GM21717 (cell line): ENCODE data around the gene KIAA1217.

Source experiments
- ATAC-seq: cut with Tn5 transposase; IDR thresholded peaks from one replicate; pipeline ENCODE4 v1.9.1; 2021; ENCODE audit warnings: mild to moderate bottlenecking, moderate library complexity; ENCODE audit not compliant: unreplicated experiment

Gene KIAA1217

GRCh38 chr10:24279166-24279565 lies 70.2 kb downstream of the KIAA1217 start:
- ATAC-seq, result no peak

GRCh38 chr10:24287559-24288195 lies 78.7 kb downstream of the KIAA1217 start:
- no peak for ATAC-seq

DNA sequence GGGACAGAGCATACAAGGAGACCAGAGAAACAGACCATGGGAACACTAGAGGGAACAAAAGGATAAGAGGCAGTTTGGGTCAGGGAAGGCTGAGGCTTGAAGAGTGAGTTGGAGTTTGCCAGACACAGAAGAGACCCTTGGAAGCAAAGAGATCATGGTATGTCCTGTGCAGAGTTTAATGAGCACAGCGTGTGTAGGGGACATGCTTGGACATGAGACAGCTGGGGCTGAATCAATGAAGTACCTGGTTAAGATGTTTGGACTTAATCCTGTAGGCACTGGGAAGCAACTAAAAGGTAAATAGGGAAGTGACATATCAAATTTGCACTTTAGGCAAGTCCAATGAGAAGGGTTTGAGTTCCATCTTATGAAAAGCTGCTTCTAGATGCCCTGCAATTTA lies 79.6 kb downstream of the KIAA1217 start:
- no peak for ATAC-seq

DNA sequence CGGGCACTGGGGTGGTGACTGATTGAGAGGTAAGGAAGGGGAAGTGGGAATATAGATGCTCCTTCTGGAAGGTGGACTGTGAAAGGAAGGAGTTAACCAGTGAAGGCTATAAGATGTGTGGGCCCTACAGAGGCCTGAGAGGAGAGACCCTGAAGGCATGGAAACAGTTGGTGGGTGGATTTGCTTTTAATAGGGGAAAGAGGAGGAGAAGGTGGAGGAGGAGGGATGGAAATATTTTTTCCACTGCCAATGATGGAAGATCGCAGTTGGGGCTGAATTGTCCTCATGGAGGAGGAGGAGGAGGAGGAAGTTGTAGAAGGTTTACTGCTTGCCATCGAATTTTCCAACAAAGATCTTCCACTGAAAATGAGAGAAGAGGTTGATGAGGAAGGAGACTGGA lies 80.3 kb downstream of the KIAA1217 start:
- ATAC-seq, result no peak

DNA sequence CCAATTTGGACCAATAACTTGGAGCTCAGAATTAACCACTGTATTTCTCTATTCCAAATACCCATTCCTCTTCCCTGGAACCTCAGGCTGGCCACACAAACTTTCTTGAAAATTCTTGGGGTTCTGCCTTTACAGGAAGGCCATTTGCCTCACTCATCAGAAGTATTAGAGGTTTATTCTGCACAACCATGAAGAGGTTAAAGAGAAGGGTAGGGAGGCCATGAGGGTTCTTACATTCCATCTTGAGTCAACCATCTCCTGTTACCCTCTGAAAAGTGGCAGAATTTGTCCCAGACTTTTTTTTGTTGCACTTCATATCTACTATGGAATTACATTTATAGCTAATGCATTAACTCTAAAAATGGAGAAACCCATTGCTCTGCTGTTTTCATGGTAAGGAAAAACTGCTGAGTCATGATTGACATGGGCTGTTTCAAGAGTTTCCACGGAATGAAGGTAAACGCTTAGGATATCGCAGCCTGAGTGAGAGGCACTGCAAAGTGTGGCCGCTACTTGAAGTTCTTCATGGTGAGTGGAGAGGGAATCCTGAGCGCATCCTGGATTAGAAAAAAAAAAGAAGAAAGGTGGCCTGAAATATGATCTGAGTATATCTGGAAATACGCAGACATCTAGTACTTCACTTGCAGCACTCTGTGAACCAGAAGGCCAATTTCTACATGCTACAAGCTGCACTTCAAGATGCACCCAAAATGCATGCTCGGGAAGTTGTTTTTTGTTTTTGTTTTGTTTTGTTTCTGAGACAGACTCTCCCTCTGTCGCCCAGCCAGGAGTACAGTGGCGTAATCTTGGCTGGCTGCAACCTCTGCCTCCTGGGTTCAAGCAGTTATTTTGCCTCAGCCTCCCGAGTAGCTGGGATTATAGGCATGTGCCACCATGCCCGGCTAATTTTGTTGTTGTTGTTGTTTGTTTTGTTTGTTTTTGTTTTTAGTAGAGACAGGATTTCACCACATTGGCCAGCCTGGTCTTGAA lies 83.7 kb downstream of the KIAA1217 start:
- no peak for ATAC-seq

- no peak for ATAC-seq
These were observed 90.8 kb downstream of the KIAA1217 start for GRCh38 chr10:24299578-24300260.

DNA sequence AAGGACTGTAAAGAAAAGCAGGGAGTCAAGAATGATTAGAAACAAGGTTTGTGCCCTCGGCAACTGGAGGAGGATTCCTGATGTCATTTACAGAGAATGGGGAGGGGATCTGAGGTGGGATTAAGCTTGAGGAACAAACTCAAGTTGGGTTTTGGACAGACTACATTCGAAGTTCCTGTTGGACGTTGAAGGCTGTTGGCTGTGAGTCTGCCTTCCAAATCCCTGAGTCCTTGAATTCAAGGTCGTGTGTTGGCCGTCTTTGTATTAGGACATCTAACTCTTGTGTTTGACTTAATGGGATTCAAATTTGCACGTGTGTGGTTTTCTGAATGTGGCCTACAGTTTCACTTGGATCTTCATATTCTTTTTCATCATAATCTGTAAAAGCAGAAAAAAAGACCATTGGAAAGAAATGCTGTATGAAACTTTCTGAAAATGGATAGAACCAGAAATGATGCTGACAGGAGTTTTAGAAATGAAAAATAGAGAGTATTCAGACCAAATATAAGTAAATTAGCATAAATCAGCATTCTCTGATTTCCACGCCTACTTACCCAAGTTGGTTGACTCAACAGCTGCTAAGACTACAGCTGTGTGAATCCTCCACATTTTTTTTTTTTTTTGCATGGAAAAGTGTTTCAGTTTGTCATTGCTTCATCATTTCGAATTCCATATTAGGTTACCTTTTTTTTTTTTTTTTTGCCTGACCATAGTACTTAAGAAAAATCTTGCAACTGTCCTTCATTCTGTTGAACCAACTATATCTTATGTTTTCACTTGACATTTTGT lies 94.8 kb downstream of the KIAA1217 start:
- ATAC-seq, result no peak

- no peak for ATAC-seq
These were observed 96.9 kb downstream of the KIAA1217 start for GRCh38 chr10:24305551-24306506.

GRCh38 chr10:24306507-24306875 lies 97.6 kb downstream of the KIAA1217 start:
- ATAC-seq, result no peak

DNA sequence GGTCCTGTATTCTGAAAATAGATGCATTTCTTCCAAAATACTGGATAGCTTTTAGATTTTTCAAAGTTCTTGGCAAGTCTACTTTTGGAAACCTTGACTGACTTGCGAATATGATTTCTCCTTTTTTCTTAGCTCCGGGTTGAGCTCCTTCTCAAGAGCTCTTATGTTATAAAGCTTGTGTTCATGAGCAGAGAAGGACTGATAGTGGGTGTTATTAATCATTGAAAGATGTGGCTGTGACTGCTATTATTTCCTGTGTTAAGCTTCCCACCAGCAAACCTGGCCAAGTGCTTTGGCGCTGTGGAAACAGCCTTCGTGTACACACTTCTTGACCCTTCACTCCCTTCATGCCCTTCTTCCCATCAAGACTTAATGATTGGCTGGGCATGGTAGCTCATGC lies 98.2 kb downstream of the KIAA1217 start:
- no peak for ATAC-seq

GRCh38 chr10:24307696-24308485 lies 99.0 kb downstream of the KIAA1217 start:
- no peak for ATAC-seq

DNA sequence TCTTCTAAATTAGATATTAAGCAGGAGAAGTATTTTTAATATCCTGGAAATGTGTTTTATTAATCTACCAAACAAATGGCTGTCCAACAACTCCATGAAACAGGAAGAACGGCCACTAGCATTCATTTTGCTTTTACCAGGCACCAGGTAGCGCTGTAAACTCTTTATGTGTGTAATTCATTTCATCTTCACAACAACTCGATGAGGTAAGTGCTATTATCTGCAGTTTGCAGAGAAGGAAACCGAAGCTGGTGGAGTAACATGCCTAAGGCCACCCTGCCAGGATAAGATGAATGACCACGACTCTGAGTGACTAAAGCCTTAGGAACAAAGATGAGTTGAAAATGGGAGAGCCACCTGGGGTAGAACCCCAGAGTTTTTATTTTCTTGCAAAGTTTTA lies 101.2 kb downstream of the KIAA1217 start:
- no peak for ATAC-seq

DNA sequence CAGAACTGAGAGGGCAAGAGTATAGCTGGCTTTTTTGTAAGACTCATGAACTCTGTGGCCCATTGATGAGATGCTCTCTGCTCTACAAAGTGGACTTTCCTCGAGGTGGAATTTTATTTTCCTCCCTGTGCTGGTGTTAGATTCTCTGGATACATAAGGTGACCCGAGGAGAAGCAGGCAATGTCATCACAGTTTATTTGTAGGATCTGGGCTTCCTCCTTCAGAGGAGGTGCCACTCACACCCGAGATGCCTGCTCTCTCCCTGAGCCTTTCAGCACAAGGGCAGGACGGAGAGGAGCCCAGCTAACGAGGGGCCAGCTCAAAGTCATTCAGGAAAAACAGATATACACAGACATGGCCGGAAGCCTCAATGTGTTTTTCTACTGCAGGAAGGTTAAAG lies 103.0 kb downstream of the KIAA1217 start:
- ATAC-seq, result no peak

DNA sequence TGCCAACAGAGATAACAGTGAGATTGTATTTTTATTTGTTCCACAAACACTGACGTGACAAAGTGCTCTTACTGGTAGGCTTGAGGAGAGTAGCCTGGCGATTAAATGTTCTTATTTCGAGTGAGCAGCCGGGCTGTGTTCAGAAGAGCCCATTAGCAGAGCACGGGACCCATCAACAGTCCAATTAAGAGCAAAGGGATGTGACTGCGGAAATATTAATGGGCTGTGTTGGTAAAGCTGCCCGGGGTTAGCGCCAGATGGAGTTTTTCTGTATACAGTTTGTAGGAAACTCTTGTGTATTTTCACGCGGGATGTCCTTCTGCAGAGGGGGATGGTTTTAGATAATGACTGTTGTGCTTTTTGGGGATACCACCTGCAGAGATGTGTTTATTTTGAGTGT lies 104.3 kb downstream of the KIAA1217 start:
- ATAC-seq, result no peak

DNA sequence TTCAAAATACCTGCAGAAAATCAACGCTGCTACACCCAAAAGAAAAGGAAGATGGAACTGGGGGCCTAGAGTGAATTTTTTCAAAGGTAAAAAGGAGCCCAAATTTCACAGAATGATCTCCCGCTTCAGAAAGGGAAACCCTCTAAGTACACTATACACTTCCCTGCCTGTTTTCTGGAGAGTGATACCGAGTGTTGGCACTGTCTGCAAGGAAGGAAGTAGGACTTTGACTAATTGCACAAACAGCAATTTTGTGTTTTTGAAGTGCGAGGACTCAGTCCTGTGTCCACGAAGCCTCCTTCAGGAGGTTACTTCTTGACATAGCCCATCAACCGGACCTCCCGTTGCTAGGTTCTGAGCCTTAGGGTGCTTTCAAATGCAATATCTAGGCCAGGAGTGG lies 106.3 kb downstream of the KIAA1217 start:
- no peak for ATAC-seq

DNA sequence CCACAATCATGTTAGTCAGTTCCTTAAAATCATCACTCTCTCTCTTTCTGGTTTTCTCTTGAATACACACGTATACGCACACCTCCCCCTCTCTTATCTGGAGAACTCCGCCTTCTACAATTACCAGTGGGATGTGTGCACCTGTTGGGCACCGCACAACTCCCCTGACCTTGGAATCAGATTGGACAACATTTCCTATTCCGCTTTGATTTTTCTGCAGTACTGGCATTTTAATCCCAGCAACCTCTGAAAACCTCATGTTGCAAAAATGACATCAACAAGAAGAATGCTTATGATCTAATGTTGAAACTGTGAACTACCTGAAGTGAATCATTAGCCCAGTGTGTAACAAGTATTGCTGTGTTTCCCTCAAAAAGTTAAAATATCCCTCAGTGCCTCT lies 109.6 kb downstream of the KIAA1217 start:
- ATAC-seq, result no peak

DNA sequence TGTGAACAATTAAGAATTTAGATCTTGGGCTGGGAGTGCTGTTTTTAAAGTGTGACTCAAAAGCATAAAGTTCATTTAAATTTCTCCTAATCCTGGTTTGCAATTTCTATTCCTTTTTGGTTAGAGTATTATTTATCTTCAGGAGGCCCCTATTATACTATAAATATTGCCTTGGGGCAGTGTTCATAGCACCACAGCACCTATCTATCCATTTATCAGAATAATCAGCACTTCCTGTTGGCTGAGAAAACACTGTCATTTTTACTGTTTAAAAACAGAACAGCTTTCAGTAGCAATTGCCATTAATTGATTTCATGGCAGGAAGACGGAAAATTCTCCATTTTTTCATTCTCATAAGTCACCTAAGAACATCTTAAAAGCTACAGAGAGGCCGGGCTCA lies 111.4 kb downstream of the KIAA1217 start:
- no peak for ATAC-seq

- no peak for ATAC-seq
These were observed 115.7 kb downstream of the KIAA1217 start for GRCh38 chr10:24324651-24325050.

- no peak for ATAC-seq
These were observed 122.5 kb downstream of the KIAA1217 start for GRCh38 chr10:24331457-24331856.
